HG02610 (cell line): Measurements from ENCODE around the gene ANK2.

Experiments
- ATAC-seq: cut with Tn5 transposase; IDR thresholded peaks from one replicate; pipeline ENCODE4 v1.9.1; 2021; ENCODE audit warnings: mild to moderate bottlenecking, moderate library complexity; ENCODE audit not compliant: unreplicated experiment

Gene ANK2

DNA sequence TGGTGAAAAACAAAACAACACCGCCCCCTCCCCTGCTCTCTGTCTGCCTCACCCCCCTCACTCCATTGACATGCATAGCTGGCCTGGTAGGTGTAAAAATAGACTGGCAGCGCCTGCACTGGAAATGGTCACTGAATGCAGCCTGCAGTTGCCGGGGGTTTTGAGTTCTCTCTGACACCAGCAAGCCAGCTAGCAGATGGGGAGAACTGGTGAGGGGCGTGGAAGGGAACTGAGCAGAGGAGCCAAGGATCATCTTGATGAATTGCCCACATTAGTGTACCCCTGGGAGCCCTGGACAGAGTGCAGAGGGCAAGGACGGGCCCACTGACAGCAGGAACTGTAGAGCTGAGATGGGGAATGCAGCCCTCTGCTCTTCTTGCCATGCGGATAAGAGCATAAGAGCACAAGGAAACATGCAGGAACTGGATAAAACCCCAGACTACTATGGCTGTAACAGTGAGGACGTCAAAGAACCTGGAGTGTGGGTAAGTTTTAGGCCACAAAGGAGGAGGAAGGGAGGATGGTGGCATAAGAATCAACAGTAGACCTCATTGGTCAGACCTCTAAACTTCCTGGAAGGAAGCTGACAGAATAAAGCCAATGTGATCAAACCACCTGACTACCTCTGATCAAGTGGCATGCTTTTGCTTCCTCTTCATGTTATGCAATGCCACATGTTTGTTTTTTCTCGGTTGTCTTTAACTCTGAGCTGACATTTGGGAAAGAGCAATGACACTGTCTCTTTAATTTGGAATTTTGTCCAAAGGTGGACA is 96.3 kb downstream of the ANK2 start:
- ATAC-seq: no peak

- ATAC-seq: peak; percentile 85
Observed at GRCh38 chr4:113146876-113147358, 97.5 kb downstream of the ANK2 start.

DNA sequence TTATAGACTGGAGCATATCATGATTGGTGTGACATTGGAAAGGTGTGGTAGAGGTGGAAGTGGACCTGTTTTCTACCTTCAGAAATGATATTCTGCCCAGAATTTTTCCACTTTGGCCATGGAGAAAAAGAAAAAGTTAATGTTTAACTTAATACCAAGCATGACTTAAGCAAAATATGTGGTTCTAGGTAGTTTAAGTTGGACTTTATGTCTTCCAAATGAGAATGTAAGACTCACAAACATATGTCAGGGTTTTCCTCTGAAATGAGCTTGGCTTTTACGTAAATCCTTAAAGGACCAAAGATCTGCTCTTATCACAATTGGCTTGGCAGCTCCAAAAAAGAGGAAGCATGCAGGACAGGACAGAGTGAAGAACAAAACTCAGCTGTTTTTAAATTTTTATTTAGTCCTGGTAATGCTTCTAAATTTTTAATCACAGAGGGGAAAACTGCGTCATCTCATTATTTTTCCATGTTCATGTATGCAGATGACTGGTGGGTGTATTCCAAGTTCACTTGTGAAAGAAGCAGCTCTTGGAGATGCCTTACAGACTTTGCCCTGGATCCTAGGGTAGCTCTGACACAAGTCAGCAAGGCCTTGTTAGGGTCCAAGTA is 98.2 kb downstream of the ANK2 start:
- ATAC-seq: no peak

GRCh38 chr4:113148925-113149324 is 99.5 kb downstream of the ANK2 start:
- ATAC-seq: no peak

GRCh38 chr4:113153529-113154101 is 104.2 kb downstream of the ANK2 start:
- no peak for ATAC-seq

DNA sequence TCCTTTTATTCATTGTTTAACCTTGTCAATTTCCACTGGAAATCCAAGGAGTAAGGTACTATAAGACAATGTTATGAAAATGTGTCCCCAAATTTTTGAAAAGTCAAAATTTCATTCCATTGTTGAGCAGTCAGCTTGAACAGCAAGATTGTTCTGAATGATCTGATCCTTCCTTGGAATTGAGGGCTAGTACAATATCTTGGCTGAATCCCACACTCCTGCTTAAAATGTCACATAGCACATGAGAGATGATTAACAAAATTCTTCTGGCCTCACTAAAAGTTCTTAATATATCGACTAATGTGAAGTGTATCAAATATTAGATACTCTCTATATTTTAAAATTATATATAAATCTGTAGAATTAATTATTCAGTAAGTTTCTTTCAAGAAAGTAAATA is 104.8 kb downstream of the ANK2 start:
- ATAC-seq: no peak

DNA sequence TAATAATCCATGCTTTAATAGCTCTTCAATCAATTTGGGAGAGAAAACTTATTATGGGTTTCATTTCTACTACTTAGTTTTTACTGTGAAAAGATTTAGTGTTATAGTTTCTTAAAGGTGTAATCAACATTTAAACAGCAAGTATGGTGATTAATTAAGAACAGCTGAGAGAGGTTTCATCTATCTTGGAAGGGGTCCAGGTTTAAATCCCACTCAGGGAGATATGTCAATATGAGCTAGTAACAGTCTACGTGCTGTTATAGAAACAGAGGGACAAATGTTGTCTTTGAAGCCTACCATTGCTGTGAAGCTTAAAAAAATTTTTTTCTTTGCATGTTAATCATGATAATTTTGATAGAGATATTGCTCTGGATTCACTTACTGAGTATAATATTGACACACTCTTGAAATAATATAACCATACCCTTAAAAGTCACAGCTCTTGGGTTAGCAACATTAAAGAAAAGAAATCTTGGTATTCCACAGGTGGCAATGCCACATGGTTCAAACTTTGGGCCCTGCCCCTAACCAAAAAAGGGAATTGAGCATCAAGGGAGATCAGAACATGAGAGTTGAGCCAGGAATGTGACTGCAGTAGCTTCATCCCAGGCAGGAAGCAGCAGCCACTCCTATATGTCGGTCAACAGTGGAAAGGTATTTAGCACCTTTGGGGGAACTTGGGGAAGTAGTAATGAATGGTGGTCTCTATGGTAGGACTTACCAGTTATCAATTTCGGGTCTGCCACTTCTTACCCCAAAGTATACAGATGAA is 107.8 kb downstream of the ANK2 start:
- no peak for ATAC-seq

GRCh38 chr4:113159942-113160545 is 110.6 kb downstream of the ANK2 start:
- no peak for ATAC-seq

- ATAC-seq: no peak
Observed at GRCh38 chr4:113160548-113160947, 111.1 kb downstream of the ANK2 start.

- ATAC-seq: no peak
Observed at GRCh38 chr4:113162089-113162488, 112.6 kb downstream of the ANK2 start.

- ATAC-seq: no peak
Observed at GRCh38 chr4:113169368-113169767, 119.9 kb downstream of the ANK2 start.

GRCh38 chr4:113170115-113170804 is 120.8 kb downstream of the ANK2 start:
- ATAC-seq: no peak

DNA sequence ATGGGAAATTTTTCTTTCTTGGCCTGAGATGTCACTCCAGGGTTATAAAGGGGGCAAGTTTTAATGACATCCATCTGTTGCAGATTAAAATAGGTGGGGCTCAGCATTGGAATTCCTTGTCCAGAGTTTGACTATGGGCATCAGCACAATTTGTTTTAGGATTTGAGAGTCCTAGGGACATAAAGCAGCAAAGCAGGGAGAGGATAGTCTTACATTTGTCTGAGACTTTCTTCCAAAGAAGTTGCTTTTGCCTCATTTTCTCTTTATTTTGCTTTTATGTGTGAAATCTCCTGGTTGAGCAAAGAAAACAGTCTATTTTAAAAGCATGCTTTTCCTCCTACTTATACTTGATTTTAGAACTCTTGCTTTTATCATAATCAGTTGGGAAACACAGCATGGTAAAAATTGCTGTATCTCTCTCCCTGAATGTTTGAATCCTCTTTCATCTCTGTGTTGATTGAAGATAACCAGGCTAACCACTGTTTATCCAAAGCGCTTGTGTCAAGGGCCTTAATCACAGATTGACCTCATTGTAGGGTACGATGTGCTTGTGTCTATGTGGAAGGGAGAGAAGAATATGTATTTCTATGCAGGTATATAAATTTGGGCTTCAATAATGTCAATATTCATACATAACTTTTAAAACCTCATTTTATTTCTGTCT is 121.5 kb downstream of the ANK2 start:
- ATAC-seq: no peak

GRCh38 chr4:113173126-113173792 is 123.8 kb downstream of the ANK2 start:
- no peak for ATAC-seq

DNA sequence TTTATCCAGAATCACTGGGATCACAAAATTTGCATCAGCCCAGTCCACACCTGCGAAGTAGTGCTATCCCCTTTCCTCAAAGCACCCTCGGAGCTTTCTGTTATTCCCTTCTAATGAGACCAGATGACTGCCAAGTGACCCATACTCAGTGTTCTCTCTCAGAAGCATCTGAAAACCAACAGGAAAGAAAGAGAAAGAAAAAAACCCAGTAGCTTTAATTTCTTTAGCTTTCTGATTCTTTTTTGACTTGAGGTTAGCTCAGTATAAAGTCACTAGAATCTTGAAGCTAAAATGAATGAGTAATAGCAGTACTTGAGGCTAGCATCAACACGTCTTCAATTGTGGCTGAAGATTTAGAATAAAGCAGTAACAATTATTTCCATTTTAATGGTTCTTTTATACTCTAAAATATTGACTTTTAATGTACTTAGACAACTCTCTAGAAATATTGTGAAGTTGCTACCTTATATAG is 124.4 kb downstream of the ANK2 start:
- ATAC-seq: no peak

- ATAC-seq: no peak
Observed at GRCh38 chr4:113179091-113179490, 129.6 kb downstream of the ANK2 start.

GRCh38 chr4:113179996-113180395 is 130.5 kb downstream of the ANK2 start:
- ATAC-seq: no peak

DNA sequence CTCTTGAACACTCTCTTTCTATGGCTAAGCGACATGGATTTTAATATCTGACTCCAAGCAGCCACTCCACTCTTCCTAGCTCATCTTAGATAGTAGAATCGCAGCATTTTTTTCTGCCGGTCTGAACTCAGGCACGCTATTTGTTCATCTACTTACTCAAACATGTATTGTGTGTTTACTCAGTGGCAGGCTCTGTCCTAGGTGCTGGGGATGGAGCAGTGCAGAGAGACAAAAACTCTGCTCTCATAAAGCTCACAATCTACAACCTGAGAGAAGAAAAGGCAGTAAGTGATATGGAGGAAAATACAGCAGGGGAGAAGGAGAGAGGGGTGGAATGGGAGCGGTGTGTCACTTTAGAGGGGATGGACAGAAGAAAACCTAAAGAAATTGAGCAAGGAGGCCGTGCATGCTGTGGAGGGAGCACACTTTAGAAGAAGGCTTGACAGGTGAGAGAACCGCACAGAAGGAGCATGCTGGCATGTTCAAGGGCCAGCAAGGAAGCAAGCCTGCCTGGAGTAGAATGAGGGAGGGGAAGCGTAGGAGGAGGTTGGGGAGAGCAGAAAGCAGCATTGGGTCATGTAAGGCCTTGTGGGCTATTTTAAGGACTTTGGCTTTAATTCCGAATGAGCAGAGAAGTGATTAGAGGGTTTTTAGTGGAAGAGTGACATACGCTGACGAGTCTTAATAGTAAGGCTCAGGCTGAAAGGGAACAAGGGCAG is 132.0 kb downstream of the ANK2 start:
- ATAC-seq: no peak
